PFSK-1 (cell line): ENCODE measurements around the gene DLGAP1.

ENCODE experiments used
- FOXP2 ChIP-seq: optimal IDR thresholded peaks from 2 replicates; pipeline ENCODE3; 2011; ENCODE audit warnings: borderline replicate concordance, control low read depth, inconsistent platforms; ENCODE audit not compliant: insufficient read depth; ENCODE audit errors: extremely low read length, extremely low read depth
- POLR2AphosphoS5 ChIP-seq: IDR thresholded peaks from 2 replicates; pipeline ENCODE4 v1.6.1; 2012; ENCODE audit warnings: low read depth, mild to moderate bottlenecking, control low read depth, low read length, moderate library complexity
- SIN3A ChIP-seq: IDR thresholded peaks from 2 replicates; pipeline ENCODE4 v1.6.1; 2012; ENCODE audit warnings: mild to moderate bottlenecking, low read length, moderate library complexity, borderline replicate concordance; ENCODE audit not compliant: insufficient read depth
- TAF1 ChIP-seq: IDR thresholded peaks from 2 replicates; pipeline ENCODE4 v1.6.1; 2012; ENCODE audit warnings: low read length, control low read depth, borderline replicate concordance; ENCODE audit not compliant: insufficient read depth
- TF ChIP-seq, protein P1 (sequence below), 2 experiments: IDR thresholded peaks; 2 replicates each; pipeline versions ENCODE4 v1.6.1 to v1.8.0; 2011 to 2012; ENCODE audit warnings: low read depth in 2 of 2, low read length in 2 of 2, control low read depth in 1 of 2, inconsistent platforms in 1 of 2, mild to moderate bottlenecking in 1 of 2, moderate library complexity in 1 of 2; ENCODE audit not compliant: insufficient read depth in 1 of 2

Gene DLGAP1

DNA sequence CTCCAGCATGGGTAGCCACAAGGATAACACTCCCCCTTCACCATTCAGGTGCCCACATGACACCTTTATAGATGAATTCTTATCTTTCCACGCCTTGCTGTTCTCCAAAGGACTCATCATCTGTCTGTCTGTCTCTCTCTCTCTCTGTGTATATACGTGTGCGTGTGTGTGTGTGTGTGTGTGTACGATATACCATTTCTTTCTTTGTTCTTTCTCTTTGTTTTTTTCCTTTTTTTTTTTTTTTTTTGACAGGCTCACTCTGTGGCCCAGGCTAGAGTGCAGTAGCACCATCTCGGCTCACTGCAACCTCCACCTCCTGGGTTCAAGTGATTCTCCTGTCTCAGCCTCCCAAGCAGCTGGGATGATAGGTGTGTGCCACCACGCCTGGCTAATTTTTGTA, 98.2 kb downstream of the DLGAP1 start:
- TF ChIP-seq POLR2AphosphoS5 (no peak), FOXP2 (no peak), SIN3A (no peak), TAF1 (no peak)
- TF ChIP-seq, protein P1, sequence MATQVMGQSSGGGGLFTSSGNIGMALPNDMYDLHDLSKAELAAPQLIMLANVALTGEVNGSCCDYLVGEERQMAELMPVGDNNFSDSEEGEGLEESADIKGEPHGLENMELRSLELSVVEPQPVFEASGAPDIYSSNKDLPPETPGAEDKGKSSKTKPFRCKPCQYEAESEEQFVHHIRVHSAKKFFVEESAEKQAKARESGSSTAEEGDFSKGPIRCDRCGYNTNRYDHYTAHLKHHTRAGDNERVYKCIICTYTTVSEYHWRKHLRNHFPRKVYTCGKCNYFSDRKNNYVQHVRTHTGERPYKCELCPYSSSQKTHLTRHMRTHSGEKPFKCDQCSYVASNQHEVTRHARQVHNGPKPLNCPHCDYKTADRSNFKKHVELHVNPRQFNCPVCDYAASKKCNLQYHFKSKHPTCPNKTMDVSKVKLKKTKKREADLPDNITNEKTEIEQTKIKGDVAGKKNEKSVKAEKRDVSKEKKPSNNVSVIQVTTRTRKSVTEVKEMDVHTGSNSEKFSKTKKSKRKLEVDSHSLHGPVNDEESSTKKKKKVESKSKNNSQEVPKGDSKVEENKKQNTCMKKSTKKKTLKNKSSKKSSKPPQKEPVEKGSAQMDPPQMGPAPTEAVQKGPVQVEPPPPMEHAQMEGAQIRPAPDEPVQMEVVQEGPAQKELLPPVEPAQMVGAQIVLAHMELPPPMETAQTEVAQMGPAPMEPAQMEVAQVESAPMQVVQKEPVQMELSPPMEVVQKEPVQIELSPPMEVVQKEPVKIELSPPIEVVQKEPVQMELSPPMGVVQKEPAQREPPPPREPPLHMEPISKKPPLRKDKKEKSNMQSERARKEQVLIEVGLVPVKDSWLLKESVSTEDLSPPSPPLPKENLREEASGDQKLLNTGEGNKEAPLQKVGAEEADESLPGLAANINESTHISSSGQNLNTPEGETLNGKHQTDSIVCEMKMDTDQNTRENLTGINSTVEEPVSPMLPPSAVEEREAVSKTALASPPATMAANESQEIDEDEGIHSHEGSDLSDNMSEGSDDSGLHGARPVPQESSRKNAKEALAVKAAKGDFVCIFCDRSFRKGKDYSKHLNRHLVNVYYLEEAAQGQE (IDR thresholded peaks at IDR 0.05; ENCODE audit: insufficient read depth in 1 of 2, low read depth in 2 of 2, low read length in 2 of 2), result no peak

DNA sequence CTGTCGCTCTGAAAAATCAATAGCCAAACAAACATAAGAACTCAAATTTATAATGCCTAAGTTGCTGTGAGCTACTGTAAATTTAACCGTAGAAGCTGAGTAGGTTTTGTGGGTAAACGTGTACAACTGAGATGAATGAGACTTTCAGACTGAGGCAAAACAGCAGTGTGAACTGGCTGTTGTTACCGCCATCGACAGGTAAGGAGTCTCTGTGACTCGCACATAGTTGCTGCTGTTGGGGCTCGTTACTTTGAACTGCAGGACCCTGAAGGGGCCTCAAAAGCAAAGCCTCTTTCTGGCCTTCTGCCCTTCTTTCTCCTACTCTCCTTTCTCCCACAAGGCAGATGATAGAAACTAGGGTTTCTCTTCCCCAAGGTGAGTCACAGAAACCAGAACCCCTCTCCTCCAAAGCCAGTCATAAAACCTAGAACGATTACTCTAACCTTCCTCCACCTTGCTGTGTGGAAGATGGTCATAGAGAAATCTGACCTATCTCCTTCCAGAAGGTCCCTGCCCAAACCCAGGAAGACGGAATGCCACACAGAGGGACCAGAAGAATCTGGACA, 101.2 kb downstream of the DLGAP1 start:
- no peak for TF ChIP-seq POLR2AphosphoS5
- TF ChIP-seq, protein P1 (IDR thresholded peaks at IDR 0.05; ENCODE audit: insufficient read depth in 1 of 2, low read depth in 2 of 2, low read length in 2 of 2), result no peak
- TF ChIP-seq SIN3A, result no peak
- TF ChIP-seq FOXP2, result no peak
- no peak for TF ChIP-seq TAF1

DNA sequence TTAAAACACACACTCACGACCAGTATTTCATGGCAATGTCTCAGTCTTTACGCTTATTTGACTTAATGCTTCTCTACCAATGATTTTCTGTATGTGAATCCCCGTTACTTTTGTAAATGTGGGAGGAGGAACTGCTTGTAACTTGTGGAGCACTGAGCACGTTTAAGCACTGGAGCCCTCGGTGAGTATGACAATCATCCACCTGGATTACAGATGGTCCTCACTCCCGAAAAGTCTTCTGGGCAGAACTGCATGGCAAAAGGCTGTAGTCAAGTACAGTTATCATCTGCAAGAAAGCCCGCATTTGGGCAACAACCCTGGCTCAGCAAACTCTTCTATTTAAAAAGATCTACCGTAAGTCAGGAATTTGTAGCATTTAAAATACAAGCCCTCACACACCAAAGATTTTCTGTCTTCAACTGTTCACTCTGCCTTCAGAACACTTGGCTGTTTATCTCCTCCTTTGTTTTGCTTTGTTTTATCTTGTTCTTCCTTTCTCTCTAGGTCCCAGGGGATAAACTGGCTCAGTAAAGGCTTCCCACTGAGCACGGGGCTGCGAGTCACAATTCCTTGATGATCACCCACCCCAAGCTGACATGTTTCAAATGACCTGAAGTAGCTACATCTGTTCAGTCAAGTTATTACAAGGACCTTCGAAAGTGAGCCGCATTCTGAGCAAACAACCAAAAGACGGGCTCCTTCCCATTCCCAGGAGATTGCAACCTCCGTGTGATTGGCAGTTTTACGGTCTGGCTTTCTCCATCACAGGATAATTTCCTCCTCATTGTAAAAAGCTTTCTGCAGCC, 102.2 kb downstream of the DLGAP1 start:
- TF ChIP-seq POLR2AphosphoS5 (no peak), TAF1 (no peak), FOXP2 (no peak), SIN3A (no peak)
- TF ChIP-seq, protein P1 (IDR thresholded peaks at IDR 0.05; ENCODE audit: insufficient read depth in 1 of 2, low read depth in 2 of 2, low read length in 2 of 2), result no peak

DNA sequence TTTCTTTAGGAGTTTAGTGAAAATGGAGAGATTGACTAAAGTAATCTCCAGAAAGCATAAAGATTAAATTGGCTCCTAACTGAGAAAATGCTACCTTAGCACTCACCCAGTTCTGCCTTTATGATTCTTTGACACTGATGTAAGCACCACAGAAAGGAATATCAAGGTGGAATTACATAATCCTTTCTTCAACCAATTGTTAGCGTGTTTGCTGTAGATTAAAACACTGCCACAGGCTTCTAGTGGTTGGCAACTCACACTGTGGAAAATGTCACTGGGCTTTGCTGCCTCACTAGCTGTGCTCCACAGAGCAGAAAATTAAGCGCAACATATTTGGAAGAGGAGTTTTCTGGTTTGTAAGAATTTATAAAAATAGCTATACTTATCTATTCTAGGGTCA, 104.1 kb downstream of the DLGAP1 start:
- TF ChIP-seq POLR2AphosphoS5, result no peak
- TF ChIP-seq, protein P1 (IDR thresholded peaks at IDR 0.05; ENCODE audit: insufficient read depth in 1 of 2, low read depth in 2 of 2, low read length in 2 of 2), result no peak
- no peak for TF ChIP-seq FOXP2
- TF ChIP-seq TAF1, result no peak
- TF ChIP-seq SIN3A, result no peak
